Activated CD4-positive, alpha-beta T cell treated with anti-CD3 and anti-CD28 coated beads for 4 hours (primary cell): ENCODE results near the gene SEMA5A.

Experiments used
- DNase-seq, 2 donors: peaks; one replicate each; pipeline ENCODE4 v3.0.0-alpha.2; 2020

Gene SEMA5A

GRCh38 chr5:9149988-9150387, 395.9 kb downstream of the SEMA5A start:
- no peak for DNase-seq

GRCh38 chr5:9148242-9148641, 397.6 kb downstream of the SEMA5A start:
- DNase-seq, result no peak

GRCh38 chr5:9140711-9141110, 405.2 kb downstream of the SEMA5A start:
- no peak for DNase-seq

- no peak for DNase-seq
Observed at GRCh38 chr5:9140202-9140601, 405.7 kb downstream of the SEMA5A start.

GRCh38 chr5:9139344-9139743, 406.5 kb downstream of the SEMA5A start:
- DNase-seq, result no peak

GRCh38 chr5:9128136-9128535, 417.7 kb downstream of the SEMA5A start:
- DNase-seq, result no peak

GRCh38 chr5:9126490-9126889, 419.4 kb downstream of the SEMA5A start:
- DNase-seq, result no peak

GRCh38 chr5:9125852-9126251, 420.0 kb downstream of the SEMA5A start:
- no peak for DNase-seq

GRCh38 chr5:9124838-9125237, 421.0 kb downstream of the SEMA5A start:
- no peak for DNase-seq

- DNase-seq, result no peak
Observed at GRCh38 chr5:9124071-9124470, 421.8 kb downstream of the SEMA5A start.

GRCh38 chr5:9122528-9122927, 423.3 kb downstream of the SEMA5A start:
- no peak for DNase-seq

- no peak for DNase-seq
Observed at GRCh38 chr5:9121597-9121996, 424.3 kb downstream of the SEMA5A start.

- no peak for DNase-seq
Observed at GRCh38 chr5:9118852-9119251, 427.0 kb downstream of the SEMA5A start.

- DNase-seq, result no peak
Observed at GRCh38 chr5:9115093-9115492, 430.8 kb downstream of the SEMA5A start.

GRCh38 chr5:9112520-9113291, 433.2 kb downstream of the SEMA5A start:
- no peak for DNase-seq

- DNase-seq, result no peak
Observed at GRCh38 chr5:9108162-9108561, 437.7 kb downstream of the SEMA5A start.

- no peak for DNase-seq
Observed at GRCh38 chr5:9105851-9106250, 440.0 kb downstream of the SEMA5A start.

GRCh38 chr5:9104571-9105339, 441.1 kb downstream of the SEMA5A start:
- no peak for DNase-seq

GRCh38 chr5:9103290-9103689, 442.6 kb downstream of the SEMA5A start:
- DNase-seq, result no peak

- DNase-seq, result no peak
Observed at GRCh38 chr5:9099689-9100088, 446.2 kb downstream of the SEMA5A start.

- DNase-seq, result no peak
Observed at GRCh38 chr5:9098990-9099389, 446.9 kb downstream of the SEMA5A start.

GRCh38 chr5:9094582-9094981, 451.3 kb downstream of the SEMA5A start:
- DNase-seq, result no peak

GRCh38 chr5:9091896-9092662, 453.8 kb downstream of the SEMA5A start:
- no peak for DNase-seq
